Posterior vena cava (tissue), 2 donors: ENCODE measurements around the gene ELK3. TPM values are rescaled to one million over a fixed set of nuclear protein-coding genes. Genes with fewer than 3 reads are reported as not detected.

Experiments
- DNase-seq: peaks from one replicate; pipeline ENCODE4 v3.0.0-alpha.2; 2020; ENCODE audit warnings: low spot score
- intact Hi-C, 2 donors: fragments of 100-400 bp; cut with DNase I; formaldehyde crosslinking; loops; one replicate each; pipeline versions ENCODE4 v1.14.1 to v1.14.2; 2022 to 2023
- total RNA-seq, 2 donors: library from RNA; stranded (reverse); fragmentation: NEBNext Ultra II Directional; extraction: Animal tissue kit (Norgen Biotek cat#: 25700); gene quantifications; one replicate each; pipeline ENCODE4 v1.2.1, GENCODE V29; 2021
- donor health status: DM: yes; HTN: yes; CAD: no.
- donor health status: DM: yes; HTN: yes; CAD: no.

Gene ELK3
- total RNA-seq, 2 donors from 2014 or later = 60.6 to 77.3 TPM

- DNase-seq = no peak
- intact Hi-C loops = loop anchor here in 1 of 2 donors (10.0 kb wide), 1 partner anchor 288 kb away; no protein-coding TSS in a partner anchor
These were observed 32.7 kb downstream of the ELK3 start for GRCh38 chr12:96226801-96227348.

- DNase-seq = no peak
- intact Hi-C loops = loop anchor here in 1 of 2 donors (10.0 kb wide), 1 partner anchor 287 kb away; no protein-coding TSS in a partner anchor
These were observed 33.4 kb downstream of the ELK3 start for GRCh38 chr12:96227365-96228106.

GRCh38 chr12:96228566-96229248, 34.5 kb downstream of the ELK3 start:
- intact Hi-C loops = loop anchor here in 1 of 2 donors (10.0 kb wide), 1 partner anchor 286 kb away; no protein-coding TSS in a partner anchor

GRCh38 chr12:96230646-96231045, 36.5 kb downstream of the ELK3 start:
- intact Hi-C loops = loop anchor here in 1 of 2 donors (10.0 kb wide), 1 partner anchor 164 kb away; no protein-coding TSS in a partner anchor
- DNase-seq = no peak

More at GRCh38 chr12:96228566-96229248, 34.5 kb downstream of the ELK3 start:
- no peak for DNase-seq

- intact Hi-C loops = loop anchor here in 1 of 2 donors (10.0 kb wide), 1 partner anchor 162 kb away; no protein-coding TSS in a partner anchor
- peak; percentile 88 for DNase-seq
These were observed 39.0 kb downstream of the ELK3 start for GRCh38 chr12:96233168-96233567.

GRCh38 chr12:96233939-96234461, 39.8 kb downstream of the ELK3 start:
- peak; percentile 98 for DNase-seq
- intact Hi-C loops = loop anchor here in 1 of 2 donors (10.0 kb wide), 1 partner anchor 161 kb away; no protein-coding TSS in a partner anchor

GRCh38 chr12:96234591-96235483, 40.7 kb downstream of the ELK3 start:
- intact Hi-C loops = loop anchor here in 1 of 2 donors (10.0 kb wide), 1 partner anchor 160 kb away; no protein-coding TSS in a partner anchor
- no peak for DNase-seq

GRCh38 chr12:96235484-96235826, 41.3 kb downstream of the ELK3 start:
- intact Hi-C loops = loop anchor here in 1 of 2 donors (10.0 kb wide), 1 partner anchor 159 kb away; no protein-coding TSS in a partner anchor
- DNase-seq = no peak

GRCh38 chr12:96236221-96236822, 42.1 kb downstream of the ELK3 start:
- DNase-seq = peak; percentile 85
- intact Hi-C loops = loop anchor here in 1 of 2 donors (10.0 kb wide), 1 partner anchor 158 kb away; no protein-coding TSS in a partner anchor

GRCh38 chr12:96237035-96237434, 42.9 kb downstream of the ELK3 start:
- intact Hi-C loops = loop anchor here in 1 of 2 donors (10.0 kb wide), 1 partner anchor 158 kb away; no protein-coding TSS in a partner anchor

GRCh38 chr12:96237465-96238077, 43.4 kb downstream of the ELK3 start:
- peak; percentile 91 for DNase-seq
- intact Hi-C loops = loop anchor here in 1 of 2 donors (10.0 kb wide), 1 partner anchor 157 kb away; no protein-coding TSS in a partner anchor

More at GRCh38 chr12:96237035-96237434, 42.9 kb downstream of the ELK3 start:
- no peak for DNase-seq

- no peak for DNase-seq
- intact Hi-C loops = loop anchor here in 1 of 2 donors (10.0 kb wide), 1 partner anchor 156 kb away; no protein-coding TSS in a partner anchor
These were observed 44.3 kb downstream of the ELK3 start for GRCh38 chr12:96238336-96239047.

GRCh38 chr12:96239711-96240635, 45.8 kb downstream of the ELK3 start:
- DNase-seq = no peak
- intact Hi-C loops = loop anchor here (5.0 to 10.0 kb wide), 2 partner anchors 155 to 157 kb away; no protein-coding TSS in a partner anchor

GRCh38 chr12:96240656-96241055, 46.5 kb downstream of the ELK3 start:
- intact Hi-C loops = loop anchor here in 1 of 2 donors (5.0 kb wide), 1 partner anchor 157 kb away; no protein-coding TSS in a partner anchor

GRCh38 chr12:96241431-96241830, 47.3 kb downstream of the ELK3 start:
- no peak for DNase-seq
- intact Hi-C loops = loop anchor here in 1 of 2 donors (5.0 kb wide), 1 partner anchor 156 kb away; no protein-coding TSS in a partner anchor

More at GRCh38 chr12:96240656-96241055, 46.5 kb downstream of the ELK3 start:
- DNase-seq = no peak
